ENCODE results near the gene HMBS.

Gene HMBS

GRCh38 chr11:119116235-119116594 is 31.5 kb downstream of the HMBS start:
- Histone ChIP-seq H3K4me1 (ENCODE audit: insufficient read depth, low read length, poor library complexity, severe bottlenecking) (peaks cover 7% of the 10 kb centered on the region), H4K20me1 (ENCODE audit: insufficient read depth, low read length, poor library complexity, severe bottlenecking) (no peaks in the 10 kb centered on the region), H3K9me2 (replicated peaks; ENCODE audit: low read depth, low read length) (no peaks in the 10 kb centered on the region), H2AFZ (ENCODE audit: low read length) (no peak overlapping the region), H3K4me2 (ENCODE audit: low read depth, low read length, poor library complexity, severe bottlenecking) (no peak overlapping the region), H3F3A (ENCODE audit: low read depth) (peaks cover 3% of the 10 kb centered on the region), H3K36me3 (ENCODE audit: insufficient read depth, low read length) (peaks cover 11% of the 10 kb centered on the region; the same call in 1 of the 2 replicates), H3K27me3 (ENCODE audit: insufficient read depth, low read length, poor library complexity, severe bottlenecking) (no peaks in the 10 kb centered on the region), H3K4me3 (ENCODE audit: low read length, poor library complexity, severe bottlenecking) (no peak overlapping the region), H3K9me3 (ENCODE audit: insufficient read depth, low read depth, low read length) (no peaks in the 10 kb centered on the region), H3K9ac (ENCODE audit: low read depth, low read length, poor library complexity, severe bottlenecking) (no peak overlapping the region), H3K79me2 (ENCODE audit: insufficient read depth, low read length) (0 out of 2 replicates have a peak, but pooled peaks cover 5% of the 10 kb centered on the region)
- no peak for TF ChIP-seq CTCF (conservative IDR thresholded peaks at IDR 0.05; ENCODE audit: low read length)
- TF ChIP-seq EZH2phosphoT487 (IDR thresholded peaks at IDR 0.05; ENCODE audit: borderline replicate concordance): no peak

- Histone ChIP-seq H2AFZ (ENCODE audit: low read length) (no peak overlapping the region), H3K9me3 (ENCODE audit: insufficient read depth, low read depth, low read length) (no peaks in the 10 kb centered on the region), H4K20me1 (ENCODE audit: insufficient read depth, low read length, poor library complexity, severe bottlenecking) (no peaks in the 10 kb centered on the region), H3K4me1 (ENCODE audit: insufficient read depth, low read length, poor library complexity, severe bottlenecking) (peaks cover 7% of the 10 kb centered on the region), H3K79me2 (ENCODE audit: insufficient read depth, low read length) (peaks cover 7% of the 10 kb centered on the region), H3K27me3 (ENCODE audit: insufficient read depth, low read length, poor library complexity, severe bottlenecking) (no peaks in the 10 kb centered on the region), H3K4me2 (ENCODE audit: low read depth, low read length, poor library complexity, severe bottlenecking) (no peak overlapping the region), H3K9me2 (replicated peaks; ENCODE audit: low read depth, low read length) (no peaks in the 10 kb centered on the region), H3K36me3 (ENCODE audit: insufficient read depth, low read length) (peaks cover 7% of the 10 kb centered on the region; the same call in 1 of the 2 replicates), H3K4me3 (ENCODE audit: low read length, poor library complexity, severe bottlenecking) (no peak overlapping the region), H3F3A (ENCODE audit: low read depth) (peaks cover 3% of the 10 kb centered on the region), H3K9ac (ENCODE audit: low read depth, low read length, poor library complexity, severe bottlenecking) (no peak overlapping the region)
- TF ChIP-seq EZH2phosphoT487 (IDR thresholded peaks at IDR 0.05; ENCODE audit: borderline replicate concordance) (no peak), CTCF (conservative IDR thresholded peaks at IDR 0.05; ENCODE audit: low read length) (no peak)
These were observed 31.9 kb downstream of the HMBS start for GRCh38 chr11:119116601-119117000.

- Histone ChIP-seq H3K4me1 (ENCODE audit: insufficient read depth, low read length, poor library complexity, severe bottlenecking) (peaks cover 11% of the 10 kb centered on the region), H3K9ac (ENCODE audit: low read depth, low read length, poor library complexity, severe bottlenecking) (no peak overlapping the region), H3K36me3 (ENCODE audit: insufficient read depth, low read length) (peaks cover 6% of the 10 kb centered on the region; the same call in 1 of the 2 replicates), H2AFZ (ENCODE audit: low read length) (no peak overlapping the region), H3K9me2 (replicated peaks; ENCODE audit: low read depth, low read length) (no peaks in the 10 kb centered on the region), H3K79me2 (ENCODE audit: insufficient read depth, low read length) (peaks cover 13% of the 10 kb centered on the region), H3K9me3 (ENCODE audit: insufficient read depth, low read depth, low read length) (no peaks in the 10 kb centered on the region), H3K4me3 (ENCODE audit: low read length, poor library complexity, severe bottlenecking) (no peak overlapping the region), H3K27me3 (ENCODE audit: insufficient read depth, low read length, poor library complexity, severe bottlenecking) (no peaks in the 10 kb centered on the region), H4K20me1 (ENCODE audit: insufficient read depth, low read length, poor library complexity, severe bottlenecking) (peaks cover 3% of the 10 kb centered on the region), H3F3A (ENCODE audit: low read depth) (peaks cover 3% of the 10 kb centered on the region), H3K4me2 (ENCODE audit: low read depth, low read length, poor library complexity, severe bottlenecking) (no peak overlapping the region)
- TF ChIP-seq CTCF (conservative IDR thresholded peaks at IDR 0.05; ENCODE audit: low read length): no peak
- no peak for TF ChIP-seq EZH2phosphoT487 (IDR thresholded peaks at IDR 0.05; ENCODE audit: borderline replicate concordance)
These were observed 32.5 kb downstream of the HMBS start for GRCh38 chr11:119117004-119117706.

Data from Loucy (cell line).